Stimulated activated CD8-positive, alpha-beta memory T cell treated with anti-CD3 and anti-CD28 coated beads, Interleukin-4, amount 100 ng/mL, for 4 hours (primary cell): ENCODE measurements around the gene ZNF689.

Source experiments
- DNase-seq, 2 donors: peaks; one replicate each; pipeline ENCODE4 v3.0.0-alpha.2; 2020; ENCODE audit warnings: low read depth in 2 of 2, low spot score in 1 of 2

The ZNF689 gene

DNA sequence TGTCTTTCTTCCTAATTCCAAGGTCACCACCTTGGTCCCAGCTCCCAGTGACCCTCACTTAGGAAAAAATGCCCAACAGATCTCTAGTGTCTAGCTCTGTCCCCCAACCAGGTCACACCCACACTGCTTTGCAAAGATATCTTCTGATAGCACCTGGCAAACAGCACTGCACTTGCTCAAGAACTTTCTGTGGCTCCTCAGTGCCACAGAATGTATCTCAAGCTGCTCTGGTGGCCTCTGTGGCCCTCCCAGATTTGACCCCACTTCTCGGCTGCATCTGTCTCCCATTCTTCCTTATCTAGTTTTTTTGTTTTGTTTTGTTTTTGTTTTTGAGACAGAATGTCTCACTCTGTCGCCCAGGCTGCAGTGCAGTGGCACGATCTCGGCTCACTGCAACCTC, 43.7 kb downstream of the ZNF689 start:
- no peak for DNase-seq

DNA sequence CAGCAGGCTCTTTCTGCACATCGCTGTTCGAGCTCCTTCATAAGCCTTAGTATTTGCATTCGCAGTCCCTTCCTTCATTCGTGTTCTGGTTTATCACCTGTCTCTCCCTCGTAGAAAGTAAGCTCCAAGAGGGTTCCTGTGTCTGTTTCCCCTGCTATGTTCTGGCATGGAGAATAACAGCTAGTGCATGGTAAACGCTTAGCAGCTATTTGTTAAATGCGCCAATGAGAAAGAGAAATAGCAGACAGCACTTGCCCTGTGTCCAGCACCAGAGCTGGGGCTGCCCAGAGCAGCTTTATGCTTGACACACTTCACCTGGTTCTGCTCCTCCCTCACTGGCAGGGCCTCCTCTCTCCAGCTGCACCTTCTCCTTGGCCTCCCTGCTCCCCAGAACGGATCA, 44.2 kb downstream of the ZNF689 start:
- DNase-seq, result no peak

DNA sequence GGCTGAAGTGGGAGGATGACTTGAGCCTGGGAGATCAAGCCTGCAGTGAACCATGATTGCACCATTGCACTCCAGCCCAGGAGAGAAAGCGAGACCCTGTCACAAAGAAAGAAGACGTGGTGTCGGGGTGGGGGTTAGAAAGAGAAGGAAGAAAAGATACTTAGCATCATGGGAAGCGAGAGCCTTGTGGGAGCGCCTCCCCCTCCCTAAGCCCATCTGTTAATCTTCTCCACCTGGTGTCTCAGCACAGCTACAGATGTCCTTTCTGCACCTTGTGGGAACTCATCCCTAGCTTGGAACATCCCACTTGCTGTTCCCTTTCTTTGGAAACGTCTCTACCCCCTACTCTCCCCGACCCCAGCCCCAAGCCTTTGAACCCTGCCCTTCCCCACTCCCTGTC, 44.7 kb downstream of the ZNF689 start:
- no peak for DNase-seq

DNA sequence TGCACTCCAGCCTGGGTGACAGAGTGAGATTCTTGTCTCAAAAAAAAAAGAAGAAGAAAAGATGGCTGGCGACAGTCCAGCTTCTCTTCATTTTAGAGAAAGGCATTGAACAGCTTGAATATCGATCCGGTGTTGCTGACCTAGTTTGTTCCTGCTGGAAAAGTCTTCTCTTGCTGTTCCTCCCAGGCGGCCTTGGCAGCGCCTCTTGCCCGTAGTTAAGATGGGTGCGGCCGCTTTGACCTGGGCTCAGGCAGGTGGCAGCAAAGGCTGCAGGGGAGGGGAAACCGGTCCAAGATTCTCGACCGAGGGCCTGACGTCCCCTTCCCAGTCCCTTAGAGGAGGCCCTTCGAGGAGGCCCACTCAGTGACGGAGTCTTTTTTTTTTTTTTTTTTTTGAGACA, 48.2 kb downstream of the ZNF689 start:
- DNase-seq, result no peak

DNA sequence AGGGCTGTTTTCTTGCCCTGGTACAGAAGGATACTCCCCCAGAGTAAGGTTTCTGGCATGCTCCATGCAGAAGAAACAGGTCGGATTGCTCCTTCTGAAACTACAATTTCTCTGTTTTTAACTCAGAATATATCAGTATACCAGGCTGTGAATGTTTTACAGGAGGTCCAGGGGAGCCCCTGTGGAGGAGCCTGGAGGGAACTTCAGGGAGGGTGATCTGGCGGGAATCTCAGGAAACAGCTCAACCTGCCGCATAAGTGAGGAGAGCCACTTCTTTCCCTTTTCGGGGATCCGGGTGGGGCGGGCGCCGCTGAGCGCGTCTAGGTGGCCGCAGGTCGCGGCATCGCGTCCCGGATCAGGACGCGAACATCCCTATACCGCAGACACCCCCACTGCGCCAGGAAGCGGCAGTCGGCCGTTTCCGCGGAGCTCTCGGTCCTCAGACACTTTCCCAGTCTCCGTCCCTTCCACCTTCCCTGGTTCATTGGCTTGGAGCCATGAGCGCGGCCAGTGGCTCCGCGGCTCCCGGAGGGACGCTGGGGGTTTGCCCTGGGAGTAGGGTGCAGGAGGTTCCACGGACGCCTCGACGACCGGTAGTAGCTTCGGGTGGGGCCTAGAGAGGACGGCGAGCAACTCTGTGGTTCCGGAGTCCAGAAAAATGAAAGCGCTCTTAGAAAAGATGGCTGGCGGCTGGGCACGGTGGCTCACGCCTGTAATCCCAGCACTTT, 48.9 kb downstream of the ZNF689 start:
- no peak for DNase-seq

DNA sequence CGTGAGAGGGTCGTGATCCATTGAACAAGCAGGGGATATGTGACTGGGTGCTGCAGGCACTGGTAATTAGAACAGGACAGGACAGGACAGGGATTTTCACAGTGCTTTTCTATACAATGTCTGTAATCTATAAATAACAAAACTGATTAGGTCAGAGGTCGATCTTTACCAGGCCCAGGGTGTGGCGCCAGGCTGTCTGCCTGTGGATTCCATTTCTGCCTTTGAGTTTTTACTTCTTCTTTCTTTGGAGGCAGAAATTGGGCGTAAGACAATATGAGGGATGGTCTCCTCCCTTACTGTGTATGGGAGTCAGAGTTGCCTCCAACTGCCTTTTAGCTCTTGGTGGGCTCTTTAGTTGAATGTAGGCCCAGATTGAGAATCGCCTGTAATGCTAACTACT, 50.5 kb downstream of the ZNF689 start:
- no peak for DNase-seq

DNA sequence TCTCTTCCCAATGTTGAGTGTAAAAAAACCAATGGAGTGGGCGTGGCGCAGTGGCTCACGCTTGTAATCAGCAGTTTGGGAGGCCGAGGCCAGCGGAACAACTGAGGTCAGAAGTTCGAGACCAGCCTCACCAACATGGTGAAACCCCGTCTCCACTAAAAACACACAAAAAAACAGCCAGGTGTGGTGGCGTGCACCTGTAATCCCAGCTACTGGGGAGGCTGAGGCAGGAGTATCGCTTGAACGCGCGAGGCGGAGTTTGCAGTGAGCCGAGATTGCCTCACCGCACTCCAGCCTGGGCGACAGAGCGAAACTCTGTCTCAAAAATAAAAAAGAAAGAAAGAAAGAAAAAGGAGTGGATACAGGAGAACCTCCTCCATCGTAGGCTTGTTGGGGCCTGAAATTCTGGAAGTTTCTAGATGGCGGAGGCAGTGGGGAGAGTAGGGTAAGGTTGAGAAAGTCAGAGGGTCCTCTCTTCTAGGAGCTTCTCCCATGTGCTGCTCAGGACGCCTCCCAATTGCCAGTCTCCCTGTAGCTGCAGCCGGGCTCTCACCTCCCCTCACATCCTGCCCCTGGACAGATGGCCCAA, 51.3 kb downstream of the ZNF689 start:
- DNase-seq, result no peak

DNA sequence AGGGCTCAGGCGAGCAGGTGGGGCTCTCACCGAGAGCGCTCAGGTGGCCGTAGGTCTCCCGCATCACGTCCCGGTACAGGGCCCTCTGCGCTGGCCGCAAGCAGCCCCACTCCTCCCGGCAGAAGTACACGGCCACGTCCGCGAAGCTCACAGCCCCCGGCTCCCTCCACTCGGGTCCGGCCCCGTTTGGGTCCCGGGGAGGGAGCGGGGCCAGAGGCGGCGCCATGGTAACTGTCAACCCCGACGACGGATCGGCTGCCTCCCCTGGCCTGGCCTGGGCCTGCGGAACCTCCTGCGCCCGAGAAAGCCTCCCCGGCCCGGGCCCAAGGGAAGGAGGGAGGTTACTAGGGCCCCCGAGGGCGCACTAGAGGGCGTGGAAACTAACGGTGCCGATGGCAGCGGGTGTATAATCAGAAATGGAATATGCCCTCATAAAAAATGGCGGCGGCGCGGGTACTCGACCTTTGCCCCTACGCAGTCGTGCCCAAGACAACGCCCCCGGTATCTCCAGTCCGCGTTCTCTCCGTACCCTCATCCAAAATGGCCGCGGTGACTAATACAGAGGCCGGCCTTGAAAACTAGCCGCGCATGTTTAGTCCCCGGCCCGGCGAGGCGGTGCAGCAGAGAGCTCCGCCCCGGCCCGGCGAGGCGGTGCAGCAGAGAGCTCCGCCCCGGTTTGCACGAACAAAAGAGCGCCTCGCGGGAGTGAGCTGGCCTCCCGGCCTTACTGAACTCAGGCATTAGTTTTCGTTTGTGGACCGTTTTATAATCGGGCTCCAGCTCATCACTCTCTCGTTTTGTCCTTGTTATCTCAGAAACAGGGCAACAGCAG, 52.0 kb downstream of the ZNF689 start, which contains the start of gene ZNF764:
ZNF764 (minus strand) TSS at position 418 of the 832 bp plus-strand sequence; CDS start at position 226, 192 bp downstream.
- DNase-seq, result peak; percentile 93 to 95

DNA sequence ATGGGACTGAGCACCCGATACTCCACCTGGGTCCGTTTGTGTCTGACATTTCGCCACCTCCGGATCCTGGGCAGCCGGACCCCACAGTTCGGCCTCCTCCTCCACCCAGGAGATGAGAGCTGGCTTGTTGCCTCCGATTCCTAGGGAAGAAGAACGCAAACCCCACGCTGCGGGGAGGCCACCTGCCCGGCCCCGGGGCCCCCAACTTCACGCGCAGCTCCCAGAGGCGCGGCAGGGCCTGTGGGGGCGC, 52.6 kb downstream of the ZNF689 start:
- DNase-seq, result no peak

DNA sequence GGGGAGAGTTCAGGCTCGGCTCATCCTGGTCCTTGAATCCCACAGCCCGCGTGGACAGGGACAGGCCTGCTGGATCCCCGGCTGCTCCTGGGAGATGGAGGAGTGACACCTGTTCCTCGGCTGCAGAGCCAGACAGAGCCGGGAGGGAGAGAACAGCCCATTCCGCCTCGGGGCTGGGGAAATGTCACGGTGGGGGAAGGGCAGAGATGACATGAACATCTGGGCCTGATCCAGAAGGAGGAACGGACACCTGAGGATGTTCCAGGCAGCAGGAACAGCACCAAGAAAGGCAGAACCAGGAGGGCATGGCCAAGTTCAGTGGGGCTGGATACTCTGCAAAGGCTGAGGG, 54.1 kb downstream of the ZNF689 start:
- no peak for DNase-seq

DNA sequence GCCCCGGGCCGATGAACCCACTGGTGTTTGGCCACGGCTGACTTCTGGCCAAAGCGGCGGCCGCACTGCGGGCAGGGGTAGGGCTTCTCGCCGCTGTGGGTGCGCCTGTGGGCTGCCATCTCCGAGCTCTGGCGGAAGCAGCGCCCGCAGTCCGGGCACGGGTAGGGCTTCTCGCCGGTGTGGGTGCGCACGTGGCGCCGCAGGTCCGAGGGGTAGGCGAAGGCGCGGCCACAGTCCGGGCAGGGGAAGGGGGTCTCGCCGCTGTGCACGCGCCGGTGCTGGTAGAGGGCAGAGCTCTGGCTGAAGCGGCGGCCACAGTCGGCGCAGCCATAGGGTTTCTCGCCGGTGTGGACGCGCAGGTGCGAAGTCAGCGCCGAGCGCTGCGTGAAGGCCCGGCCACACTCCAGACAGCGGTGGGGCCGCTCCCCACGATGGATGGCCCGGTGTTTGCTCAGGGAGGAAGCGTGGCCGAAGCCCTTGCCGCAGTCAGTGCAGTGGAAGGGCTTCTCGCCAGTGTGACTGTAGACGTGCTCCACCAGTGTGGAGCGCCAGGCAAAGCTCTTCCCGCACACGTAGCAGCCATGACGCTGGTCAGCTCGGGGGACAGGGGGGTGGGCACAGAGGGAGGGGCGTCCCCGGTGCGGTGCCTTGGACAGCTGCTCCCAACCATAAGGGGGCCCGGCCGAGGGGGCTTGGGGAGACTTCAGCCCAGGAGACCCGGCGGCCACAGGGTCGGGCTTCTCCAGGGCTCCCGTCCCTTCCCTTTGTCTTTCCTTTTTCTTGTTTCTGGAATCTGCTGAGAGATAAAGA, 54.7 kb downstream of the ZNF689 start:
- DNase-seq, result no peak

DNA sequence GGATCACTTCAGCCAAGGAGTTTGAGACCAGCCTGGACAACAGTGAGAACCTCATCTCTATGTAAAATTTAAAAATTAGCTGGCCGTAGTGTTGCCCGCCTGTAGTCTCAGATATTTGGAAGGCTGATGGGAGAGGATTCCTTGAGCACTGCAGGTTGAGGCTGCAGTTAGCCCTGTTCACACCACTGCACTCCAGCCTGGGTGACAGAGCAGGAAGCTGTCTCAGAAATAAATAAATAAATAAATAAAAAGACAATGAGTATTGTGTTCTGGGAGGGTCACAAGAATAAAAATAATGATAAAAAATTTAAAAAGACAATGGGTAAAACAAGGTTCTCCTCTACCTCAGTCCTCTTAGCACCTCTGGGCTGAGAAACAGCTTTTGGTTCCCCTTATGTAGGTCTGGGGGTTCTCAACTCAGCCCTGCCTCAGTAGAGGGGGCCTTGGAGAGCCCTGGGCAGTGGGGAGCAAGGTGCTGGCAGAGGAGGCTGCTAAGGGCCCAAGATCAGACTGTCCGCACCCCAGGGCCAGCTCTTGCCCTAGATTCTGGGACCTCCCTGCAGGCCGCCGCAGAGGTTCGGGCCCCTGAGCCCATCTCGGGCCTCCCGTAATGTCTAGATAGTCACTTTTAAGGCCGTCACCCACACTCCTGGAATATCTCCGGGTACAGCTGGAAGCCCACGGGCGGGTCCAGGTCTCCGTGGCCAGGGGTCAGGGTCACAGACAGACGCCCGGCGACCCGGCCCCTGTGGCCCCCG, 55.5 kb downstream of the ZNF689 start:
- no peak for DNase-seq

DNA sequence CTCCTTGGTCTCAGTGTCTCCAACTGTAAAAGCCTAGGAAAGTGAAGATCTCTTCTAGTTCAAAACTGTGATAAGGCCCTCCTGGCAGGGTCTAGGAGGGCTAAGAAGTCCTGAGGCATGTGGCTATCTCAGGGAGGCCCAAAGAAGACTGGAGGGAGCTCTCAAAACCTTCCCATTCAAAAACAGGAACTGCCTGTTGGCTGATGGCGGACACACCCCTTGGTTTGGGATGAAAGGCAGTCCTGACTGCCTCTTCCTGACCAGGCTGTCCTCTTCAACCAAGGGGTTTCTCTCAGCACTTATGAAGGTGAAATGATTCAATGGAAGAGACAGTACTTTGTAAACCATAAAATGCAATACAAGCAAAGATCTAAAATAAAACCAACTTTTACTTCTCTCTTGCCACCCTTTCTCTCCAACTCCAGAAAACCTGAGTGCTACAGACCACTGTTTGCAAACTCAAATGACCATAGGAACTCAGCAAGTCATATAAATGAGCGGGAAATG, 56.7 kb downstream of the ZNF689 start:
- no peak for DNase-seq

DNA sequence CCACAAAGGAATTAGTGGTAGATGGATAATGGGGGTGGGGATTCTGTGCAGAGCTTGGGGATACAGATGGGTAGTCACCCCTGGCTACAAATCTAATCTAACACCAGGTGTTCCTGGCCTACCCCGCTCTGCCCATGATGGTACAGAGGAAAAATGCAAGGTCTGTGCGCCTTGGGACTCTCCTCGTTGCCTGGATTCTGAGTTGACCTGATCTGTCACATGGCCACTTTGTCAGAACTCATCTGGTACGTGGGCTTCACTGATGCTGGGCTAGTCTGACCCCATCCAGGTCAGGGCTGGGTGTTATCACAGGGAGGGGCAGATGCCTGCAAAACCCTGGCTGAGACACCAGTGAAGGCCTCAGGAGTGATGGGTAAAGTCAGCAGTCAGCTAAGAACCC, 57.2 kb downstream of the ZNF689 start:
- no peak for DNase-seq
